HG03342 (cell line): Measurements from ENCODE around the gene KCNMA1.
"Not testable (repeated sequence)": the region's sequence is repeated elsewhere in the genome, so short reads cannot be mapped to it uniquely, and the experiment has no call there.

Source experiments
- ATAC-seq: cut with Tn5 transposase; IDR thresholded peaks from one replicate; pipeline ENCODE4 v1.9.1; 2021; ENCODE audit warnings: mild to moderate bottlenecking, moderate library complexity; ENCODE audit not compliant: unreplicated experiment

Gene KCNMA1

DNA sequence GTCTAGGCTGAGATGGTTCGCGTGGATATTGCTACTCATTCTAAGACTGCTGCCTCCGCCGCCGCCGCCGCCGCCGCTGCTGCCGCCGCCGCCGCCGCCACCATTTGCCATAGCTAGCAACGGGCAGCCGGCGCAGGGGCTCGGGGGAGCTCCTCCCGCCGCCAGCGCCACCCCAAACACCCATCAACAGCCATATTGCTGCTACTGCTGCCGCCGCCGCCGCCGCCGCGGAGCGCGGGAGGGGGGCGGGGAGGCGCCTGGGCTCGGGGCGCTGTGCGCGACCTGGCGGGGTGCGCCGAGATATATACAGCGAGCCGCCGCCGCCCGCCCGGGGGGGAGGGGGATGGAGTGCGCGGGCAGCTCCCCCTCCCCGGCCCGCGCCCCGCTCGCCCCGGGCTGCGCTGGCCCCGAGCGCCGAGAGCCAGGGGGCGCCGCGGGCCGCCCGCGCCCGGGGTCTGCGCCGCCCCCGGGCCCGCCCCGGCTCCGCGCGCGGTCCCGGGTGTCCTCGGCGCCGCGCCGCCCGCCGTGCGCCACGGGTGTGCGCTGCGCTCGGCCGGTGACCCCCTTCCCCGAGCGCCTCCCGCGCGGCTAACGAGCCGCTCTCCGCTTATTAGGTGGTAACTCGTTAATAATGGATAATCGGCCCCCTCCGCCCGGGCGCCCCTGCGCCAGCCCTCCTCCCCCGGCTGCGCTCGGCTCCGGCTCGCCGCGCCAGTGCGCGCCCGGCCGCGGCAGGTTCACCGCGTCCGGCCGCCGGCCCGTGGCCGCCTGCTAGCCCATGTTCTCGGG, at the start of gene KCNMA1:
KCNMA1 (minus strand) TSS at position 277 of the 789 bp plus-strand sequence.
- no peak for ATAC-seq

DNA sequence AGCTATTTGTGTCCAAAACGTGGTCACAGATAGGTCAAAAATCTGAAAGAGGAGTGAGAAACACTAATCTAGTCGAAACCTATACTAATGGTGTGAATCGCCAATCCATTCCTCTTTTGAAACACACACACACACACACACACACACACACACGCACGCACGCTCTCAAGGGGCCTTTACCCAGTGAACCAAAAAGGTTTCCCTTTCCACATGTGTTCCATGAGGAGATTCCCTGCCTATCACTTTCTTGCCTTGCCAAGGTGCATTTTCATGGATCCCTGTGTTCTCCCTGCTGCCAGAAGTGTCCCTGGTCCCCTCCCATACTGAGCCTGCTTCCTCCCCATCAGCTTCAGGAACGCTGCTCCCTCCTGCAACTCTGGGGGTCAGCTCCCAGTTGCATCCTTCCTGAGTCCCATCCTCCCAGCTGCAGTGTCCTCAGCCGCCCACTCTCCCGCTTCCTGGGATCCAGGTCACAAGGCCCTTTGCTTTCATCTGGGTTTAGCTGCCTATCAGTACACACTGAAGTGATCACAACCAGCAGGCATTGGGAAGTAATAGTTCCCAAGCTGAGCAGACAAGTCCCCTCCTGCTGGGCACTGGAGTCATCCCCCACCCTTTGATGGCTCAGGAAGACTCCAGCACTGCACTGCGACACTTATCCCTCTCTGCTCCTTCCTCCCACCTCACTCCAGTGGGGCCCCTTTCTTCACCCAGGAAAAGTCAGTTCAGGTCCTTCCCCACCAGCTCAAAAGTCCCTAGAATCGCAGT, 49.2 kb upstream of the KCNMA1 start:
- ATAC-seq = no peak

DNA sequence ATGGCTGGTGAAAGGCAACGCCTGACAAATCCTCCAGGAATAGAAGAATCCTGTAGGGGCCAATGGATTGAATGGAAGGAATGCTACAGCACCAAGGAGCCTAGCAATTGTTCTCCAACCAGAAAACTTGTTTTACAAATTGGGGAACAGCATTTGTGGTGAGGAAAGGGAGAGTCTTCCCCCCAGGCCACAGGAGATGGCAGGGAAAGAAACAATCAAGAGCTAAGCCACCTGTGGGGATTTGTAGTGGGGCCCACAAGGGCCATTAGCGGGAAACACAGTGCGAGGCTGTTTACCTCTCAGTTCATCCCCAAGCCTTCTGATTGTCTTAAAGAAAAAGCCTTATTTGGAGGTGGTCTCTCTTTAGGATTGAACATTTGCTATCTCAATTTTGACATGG, 48.5 kb upstream of the KCNMA1 start:
- ATAC-seq = no peak

DNA sequence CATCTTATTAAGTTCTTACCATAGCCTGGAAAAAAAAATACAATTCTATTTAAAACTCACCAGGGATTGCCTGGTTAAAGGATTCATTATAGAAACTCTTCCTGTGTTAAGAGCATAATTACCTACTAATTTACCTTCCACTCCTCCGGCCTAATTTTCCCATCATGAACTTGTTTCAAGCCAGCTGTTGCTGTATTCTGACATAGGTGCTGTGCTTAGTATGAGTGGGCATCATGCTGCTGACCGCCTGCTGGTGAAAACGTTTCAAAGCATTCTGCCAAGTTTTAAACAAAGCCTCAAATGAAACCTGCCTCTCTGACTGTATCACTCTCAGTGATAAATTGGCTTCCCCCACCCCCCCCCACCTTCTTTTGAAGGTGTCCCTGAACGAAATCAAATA, 47.8 kb upstream of the KCNMA1 start:
- ATAC-seq = no peak

DNA sequence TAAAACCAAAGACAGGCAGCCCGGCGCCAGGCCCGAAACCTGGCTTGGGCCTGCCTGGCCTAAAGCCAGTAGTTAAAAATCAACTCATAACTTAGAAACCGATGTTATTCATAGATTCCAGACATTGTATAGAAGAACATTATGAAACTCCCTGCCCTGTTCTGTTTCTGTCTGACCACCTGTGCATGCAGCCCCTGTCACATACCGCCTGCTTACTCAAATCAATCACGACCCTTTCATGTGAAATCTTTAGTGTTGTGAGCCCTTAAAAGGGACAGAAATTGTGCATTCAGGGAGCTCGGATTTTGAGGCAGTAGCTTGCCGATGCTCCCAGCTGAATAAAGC, 45.5 kb upstream of the KCNMA1 start:
- ATAC-seq = not testable (repeated sequence)

DNA sequence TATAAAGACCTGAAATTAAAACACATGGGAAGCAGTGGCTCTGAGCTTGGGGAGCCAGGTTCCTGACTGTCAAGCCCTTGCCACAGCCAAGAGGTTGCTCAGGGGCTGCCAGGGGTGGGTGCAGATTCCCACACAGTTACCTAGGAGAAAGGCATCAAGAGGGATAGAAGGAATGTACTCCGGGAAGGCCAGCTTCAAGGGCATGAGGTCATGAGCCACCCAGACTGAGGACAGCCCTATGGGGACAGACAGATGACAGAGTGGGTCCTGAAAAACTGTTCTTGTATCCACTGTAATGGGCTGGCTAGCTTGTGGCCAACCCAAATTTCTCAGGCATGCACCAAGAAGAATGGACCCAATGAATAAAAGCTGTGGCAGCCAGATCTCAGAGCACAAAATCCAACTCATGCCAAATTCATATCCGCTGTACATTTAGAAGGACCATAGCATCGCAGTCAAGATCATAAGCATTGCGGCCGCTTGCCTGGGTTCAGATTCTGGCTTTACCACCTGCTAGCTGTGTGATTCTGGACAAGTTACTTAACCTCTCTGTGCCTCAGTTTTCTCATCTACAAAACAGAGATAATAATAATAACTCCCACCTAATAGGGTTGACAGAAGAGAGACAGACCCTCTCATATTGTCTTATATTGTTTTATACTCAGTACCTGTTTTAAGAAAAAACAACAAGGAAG, 44.9 kb upstream of the KCNMA1 start:
- ATAC-seq = no peak

DNA sequence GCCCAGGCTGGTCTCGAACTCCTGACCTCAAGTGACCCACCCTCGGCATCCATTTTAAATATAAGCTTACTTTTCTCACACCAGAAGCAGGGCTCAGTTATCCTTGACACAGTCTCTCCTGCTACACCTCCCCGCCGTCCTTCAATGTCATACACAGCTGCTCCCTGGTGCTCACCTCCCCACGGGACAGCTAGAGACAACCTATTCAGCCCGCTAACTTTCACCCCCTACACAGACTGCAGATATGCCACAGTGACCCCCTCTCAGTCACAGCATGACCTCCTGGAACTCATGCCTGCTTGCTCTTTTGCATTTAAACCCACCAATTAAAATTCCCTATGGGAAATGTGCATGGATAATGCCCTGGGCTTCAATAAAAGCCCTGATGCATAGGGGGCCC, 44.2 kb upstream of the KCNMA1 start:
- ATAC-seq = no peak

DNA sequence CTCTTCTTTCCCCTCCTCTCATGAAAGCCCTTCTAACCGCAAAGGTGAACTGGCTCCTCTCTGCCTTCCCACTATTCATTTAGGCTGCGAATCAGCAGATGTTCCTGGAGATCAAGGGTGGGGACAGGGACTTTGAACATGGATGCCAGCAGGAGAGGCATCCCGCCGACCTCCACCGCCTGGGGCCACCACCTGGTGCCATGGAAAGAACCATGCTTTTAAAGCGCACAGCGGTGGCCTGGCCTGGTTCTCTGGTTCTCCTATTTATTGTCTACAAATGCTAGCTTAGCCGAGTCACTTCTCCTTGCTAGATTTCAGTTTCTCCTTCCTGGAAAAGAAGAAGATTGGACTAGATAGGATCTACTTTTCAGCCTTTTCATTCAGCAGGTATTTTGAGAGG, 43.2 kb upstream of the KCNMA1 start:
- no peak for ATAC-seq

DNA sequence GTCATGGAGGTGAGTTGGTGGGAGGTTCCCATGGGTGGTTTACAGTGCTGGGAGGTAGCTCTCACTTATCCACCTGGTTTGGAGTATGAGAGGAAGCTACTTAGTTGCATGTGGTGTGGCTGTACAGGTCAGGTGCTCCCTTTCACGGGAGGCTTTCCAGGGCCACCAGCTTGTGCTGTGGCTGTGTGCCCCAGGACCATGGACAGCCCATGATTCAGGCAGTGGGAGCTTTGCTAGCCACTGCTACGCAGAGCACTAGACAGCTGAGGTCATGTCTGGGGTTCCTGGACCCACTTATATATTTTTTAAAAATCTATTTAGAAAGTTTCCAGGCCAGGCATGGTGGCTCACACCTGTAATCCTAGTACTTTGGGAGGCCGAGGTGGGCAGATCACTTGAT, 42.5 kb upstream of the KCNMA1 start:
- ATAC-seq = no peak

DNA sequence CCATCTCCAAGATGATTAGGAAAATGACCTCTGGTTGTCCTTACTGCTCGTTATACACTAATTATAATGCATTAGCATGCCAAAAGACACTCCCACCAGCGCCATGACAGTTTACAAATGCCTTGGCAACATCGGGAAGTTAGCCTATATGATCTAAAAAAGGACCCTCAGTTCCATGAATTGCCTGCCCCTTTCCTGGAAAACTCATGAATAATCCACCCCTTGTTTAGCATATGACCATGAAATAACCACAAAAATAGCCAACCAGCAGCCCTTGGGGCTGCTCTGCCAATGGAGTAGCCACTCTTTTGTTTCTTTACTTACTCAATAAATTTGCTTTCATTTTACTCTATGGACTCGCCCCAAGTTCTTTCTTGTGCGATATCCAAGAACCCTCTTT, 41.6 kb upstream of the KCNMA1 start:
- ATAC-seq = no peak

DNA sequence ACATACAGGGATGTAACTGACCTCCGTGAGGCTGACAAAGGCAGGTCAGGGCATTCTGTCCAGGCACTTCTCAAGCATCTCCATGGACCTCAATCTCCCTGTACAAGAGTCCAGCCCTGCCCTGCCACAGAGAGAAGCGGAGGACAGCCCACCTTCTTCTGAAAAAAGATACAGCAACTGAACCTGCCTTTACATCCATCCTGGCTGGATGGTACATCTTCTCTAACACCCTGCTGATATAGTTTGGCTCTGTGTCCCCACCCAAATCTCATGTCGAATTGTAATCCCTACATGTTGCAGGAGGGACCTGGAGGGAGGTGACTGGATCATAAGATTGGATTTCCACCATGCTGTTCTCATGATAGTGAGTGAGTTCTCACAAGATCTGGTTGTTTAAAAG, 40.5 kb upstream of the KCNMA1 start:
- ATAC-seq = no peak

DNA sequence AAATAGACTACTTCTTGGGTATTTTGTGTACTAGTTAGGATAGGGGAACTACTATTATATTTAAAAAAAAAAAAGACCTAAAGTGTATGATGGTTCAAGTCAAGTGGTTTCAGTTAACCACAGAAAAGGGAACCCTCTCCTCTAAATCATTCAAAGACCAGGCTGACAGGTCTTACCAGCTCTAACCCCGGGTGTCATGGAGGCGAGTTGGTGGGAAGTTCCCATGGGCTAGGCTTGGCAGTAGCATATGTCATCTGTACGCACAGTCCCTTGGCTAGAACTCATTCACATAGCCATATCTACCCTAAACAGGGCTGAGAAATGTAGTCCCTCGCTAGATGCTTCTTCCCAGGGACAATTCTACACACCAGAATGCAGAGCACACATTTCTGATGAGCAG, 37.7 kb upstream of the KCNMA1 start:
- ATAC-seq = no peak

DNA sequence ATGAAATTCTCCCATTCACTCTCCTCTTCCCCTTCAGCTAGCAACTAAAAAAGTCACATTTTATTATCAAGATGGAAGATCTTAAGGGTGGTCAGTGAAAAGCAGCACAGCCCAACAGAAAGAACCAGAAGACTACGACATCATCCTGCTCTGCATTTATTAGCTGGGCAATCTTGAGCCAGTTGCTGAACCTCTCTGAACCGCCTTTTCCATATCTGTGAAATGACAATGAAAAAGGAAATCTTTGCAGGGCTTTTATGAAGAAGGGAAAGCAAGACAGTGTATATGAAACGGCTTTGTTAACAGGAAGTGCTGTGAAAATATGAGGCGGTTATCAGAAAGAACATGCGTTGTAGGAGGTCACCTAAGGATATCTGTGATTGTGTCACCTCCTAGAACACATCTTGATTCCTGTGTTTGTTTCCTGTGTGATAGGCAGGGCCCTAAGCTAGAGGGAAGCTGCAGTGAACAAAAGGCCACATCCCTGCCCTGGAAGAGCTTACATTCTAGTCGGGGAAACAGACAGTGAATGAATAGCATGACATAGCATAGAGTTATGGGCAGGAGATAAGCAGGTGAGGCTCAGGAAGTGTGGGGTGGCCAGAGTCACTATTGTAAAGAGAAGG, 36.0 kb upstream of the KCNMA1 start:
- no peak for ATAC-seq

DNA sequence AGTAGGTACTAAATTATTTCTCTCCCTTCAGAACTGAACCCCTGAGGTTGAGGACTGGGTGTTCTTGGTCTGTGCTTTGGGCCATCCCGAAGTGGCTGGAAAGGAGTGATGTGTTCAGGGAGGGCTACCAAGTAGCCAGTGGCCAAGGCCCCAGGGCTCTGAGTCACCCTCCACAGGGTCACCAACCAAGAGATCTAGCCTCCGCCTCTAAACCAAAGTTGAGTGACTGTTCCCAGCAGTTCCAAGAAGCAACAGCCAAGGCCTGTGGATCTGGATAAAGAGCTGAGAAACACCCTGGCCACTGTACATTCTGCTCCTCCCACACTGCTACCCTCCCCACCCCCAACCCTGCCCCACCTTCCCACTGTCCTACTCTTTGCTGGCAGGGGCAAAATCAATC, 35.5 kb upstream of the KCNMA1 start:
- ATAC-seq = no peak

DNA sequence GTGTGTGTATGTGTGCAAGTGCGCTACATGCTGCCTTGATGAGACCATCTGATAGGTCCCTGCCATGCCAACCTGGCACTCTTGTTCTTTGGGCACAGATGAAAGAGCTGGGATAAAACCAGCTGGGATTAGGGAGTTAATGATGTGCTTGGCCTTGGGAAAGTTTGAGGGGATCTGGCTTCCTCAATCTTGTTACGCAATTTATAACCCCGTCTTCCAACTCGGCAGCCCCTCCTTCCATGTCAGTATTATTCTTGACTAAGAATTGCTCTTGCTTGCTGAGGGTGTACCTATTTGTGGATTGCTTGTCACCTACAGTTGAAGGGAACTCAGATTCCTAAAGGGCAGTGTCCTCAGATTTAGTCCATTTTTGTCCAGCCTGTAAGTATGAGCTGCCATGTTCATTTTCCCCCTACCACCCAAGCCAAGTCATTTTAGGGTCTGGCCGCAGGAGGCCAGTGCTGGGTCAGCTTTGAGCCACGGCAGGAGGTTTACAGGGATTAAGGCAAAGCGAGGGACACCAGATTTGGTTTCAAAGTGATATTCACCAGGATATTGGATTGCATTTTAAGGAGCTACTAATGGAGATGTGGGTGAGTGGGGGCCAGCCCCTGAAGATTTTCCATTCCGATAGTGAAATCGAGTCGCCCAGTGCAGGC, 34.1 kb upstream of the KCNMA1 start:
- ATAC-seq = no peak

DNA sequence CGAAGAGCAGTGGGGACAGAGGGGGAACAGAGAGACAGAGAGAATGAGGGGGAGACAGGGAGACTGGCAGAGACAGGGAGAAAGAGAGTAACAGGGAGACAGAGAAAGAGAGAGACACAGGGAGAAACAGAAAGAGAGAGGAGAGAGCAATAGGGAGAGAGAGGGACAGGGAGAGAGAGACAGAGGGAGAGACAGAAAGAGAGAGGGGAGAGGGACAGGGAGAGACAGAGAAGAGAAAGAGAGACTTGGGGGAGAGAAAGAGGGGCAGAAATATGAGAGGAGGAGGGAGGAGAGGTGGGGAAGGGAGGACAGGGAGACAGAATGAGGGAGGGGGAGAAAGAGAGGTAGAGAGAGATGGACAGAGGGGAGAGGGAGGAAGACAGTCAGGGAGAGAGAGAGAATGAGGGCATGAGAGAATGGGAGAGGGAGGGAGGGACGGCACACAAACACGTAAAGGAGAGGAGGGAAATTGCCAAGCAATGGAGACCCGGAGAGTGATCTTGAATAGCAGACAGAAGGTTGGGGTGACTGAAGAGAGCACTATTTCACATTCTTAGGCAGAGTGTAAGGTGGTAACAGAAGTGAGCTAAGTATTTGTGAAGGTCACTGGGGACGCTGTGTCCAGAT, 33.3 kb upstream of the KCNMA1 start:
- no peak for ATAC-seq

DNA sequence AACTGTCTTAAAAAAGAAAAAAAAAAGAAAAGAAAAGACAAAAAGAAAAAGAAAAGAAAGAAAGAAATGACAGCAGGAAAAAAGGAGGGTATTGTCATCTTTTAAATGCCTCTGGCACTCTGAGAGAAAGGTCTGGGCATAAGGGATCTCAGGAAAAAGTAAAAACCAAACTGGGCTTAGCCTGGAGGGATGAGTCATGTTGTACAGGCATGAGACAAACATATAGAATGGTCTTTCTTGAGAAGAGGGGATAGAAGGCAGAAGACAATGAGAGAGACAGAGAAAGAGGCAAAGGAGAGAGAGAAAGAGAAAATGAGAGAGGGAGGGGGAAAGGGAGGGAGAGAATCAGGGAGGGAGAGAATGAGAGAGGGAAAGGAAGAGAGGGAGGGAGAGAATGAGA, 32.3 kb upstream of the KCNMA1 start:
- no peak for ATAC-seq

DNA sequence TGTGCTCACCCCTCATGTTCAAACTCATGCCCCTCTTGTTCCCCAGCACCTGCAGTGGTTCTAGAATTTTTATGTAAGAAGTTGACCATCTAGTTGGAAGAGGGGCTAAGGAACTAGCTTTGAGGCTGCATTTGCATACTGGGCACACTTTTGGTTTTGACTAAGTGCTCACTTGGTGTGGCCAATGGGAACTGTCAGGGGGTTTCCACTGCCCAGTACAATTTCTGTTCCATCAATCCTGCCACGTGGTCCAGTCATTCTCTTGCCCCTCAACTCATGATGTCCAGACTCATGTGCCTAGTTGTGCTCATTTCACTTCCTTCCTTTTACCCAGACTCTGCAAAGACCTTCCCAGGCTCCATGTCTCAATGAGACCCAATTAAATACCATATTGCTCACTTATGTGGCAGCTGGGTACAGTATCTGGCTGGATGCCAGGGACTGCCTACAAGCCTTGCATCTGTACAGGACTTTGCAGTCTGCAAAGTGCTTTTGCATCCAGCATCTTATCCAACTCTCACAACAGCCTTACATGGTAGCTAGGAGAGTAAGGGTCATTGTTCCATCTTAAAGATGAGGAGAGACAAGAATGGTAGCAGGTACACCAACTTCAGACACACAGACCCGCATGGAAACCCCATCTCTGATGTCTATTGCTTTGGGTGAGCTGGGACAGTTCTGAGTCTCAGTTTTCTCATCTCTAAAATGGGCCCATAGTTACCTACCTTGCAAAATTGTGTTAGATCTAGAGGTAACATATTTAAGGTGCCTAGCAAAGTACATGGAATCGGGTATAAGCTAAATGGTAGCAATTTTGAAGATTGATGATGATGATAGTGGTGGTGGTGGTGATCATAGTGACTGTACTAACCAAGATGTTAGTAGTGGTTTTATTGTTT, 30.1 kb upstream of the KCNMA1 start:
- no peak for ATAC-seq

DNA sequence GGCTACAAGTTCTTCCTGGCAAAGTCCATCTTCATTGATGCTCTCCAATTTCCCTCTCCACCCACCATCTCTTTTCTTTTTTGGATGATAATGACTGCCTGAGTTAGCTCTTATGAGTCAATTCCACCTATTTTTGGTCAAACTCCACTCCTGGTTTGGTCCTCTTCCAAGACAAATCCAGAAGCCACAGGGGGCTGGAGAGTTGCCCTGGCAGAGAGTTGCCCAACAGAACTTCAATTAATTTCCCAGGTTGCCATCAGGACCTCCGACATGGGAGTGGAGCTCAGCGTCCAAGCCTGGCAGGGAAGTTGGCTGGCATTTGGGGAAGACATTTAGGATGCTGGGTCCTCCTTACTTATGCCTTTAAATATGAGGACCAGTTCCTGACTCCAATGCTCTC, 29.2 kb upstream of the KCNMA1 start:
- no peak for ATAC-seq

DNA sequence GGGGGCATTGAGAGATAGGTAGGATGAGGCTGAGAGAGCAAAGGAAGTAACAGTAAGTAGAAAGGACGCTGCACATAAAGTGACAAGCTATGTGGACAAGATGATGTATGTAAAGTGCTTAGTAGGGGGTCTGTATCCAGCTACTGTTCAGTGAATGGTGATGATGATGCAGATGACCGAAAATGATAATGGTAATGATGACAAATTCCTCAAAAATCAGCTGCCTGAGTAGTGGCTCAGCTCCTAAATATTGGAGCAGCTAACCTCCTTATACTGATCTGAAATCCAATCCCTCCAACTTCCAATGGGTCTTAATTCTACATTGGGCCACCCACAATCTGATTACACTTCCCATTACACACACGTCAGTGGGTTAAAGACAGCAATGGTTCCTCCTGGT, 27.1 kb upstream of the KCNMA1 start:
- ATAC-seq = no peak
